ENCODE data around the gene RCSD1.
"Not testable (repeated sequence)": the region's sequence is repeated elsewhere in the genome, so short reads cannot be mapped to it uniquely, and the experiment has no call there.

Gene RCSD1

GRCh38 chr1:167734841-167735240 is 104.8 kb downstream of the RCSD1 start:
- Histone ChIP-seq H3K79me2 (ENCODE audit: insufficient read depth, low read length) (peaks cover 90% of the 10 kb centered on the region), H3K36me3 (ENCODE audit: insufficient read depth, low read length) (peaks cover 40% of the 10 kb centered on the region), H3K27ac (ENCODE audit: low read length) (no peak overlapping the region), H3K27me3 (ENCODE audit: insufficient read depth, low read length, poor library complexity) (no peaks in the 10 kb centered on the region), H3K9me3 (ENCODE audit: insufficient read depth, low read length, severe bottlenecking) (no peaks in the 10 kb centered on the region), H3K4me3 (ENCODE audit: low read depth in 1 of 2, low read length in 2 of 2) (no peak overlapping the region), H3K4me1 (ENCODE audit: insufficient read depth, low read length) (no peaks in the 10 kb centered on the region), H4K20me1 (ENCODE audit: insufficient read depth, low read length) (peaks cover 14% of the 10 kb centered on the region; the same call in 1 of the 2 replicates), H3K4me2 (ENCODE audit: insufficient read depth, low read length) (no peak overlapping the region), H2AFZ (ENCODE audit: low read depth, low read length) (no peak overlapping the region), H3K9ac (ENCODE audit: low read depth, low read length) (no peak overlapping the region)
- DNase-seq (no peak), ATAC-seq (ENCODE audit: insufficient read depth, low read depth) (no peak)
- no peak for TF ChIP-seq CTCF (IDR thresholded peaks at IDR 0.05; ENCODE audit: borderline replicate concordance, extremely low read depth, low read length, poor library complexity, severe bottlenecking)
- TF ChIP-seq EZH2 (IDR thresholded peaks at IDR 0.05; ENCODE audit: borderline replicate concordance, low read depth, low read length, severe bottlenecking), result no peak

- Histone ChIP-seq H3K4me2 (ENCODE audit: insufficient read depth, low read length) (no peak overlapping the region), H3K27me3 (ENCODE audit: insufficient read depth, low read length, poor library complexity) (no peaks in the 10 kb centered on the region), H3K79me2 (ENCODE audit: insufficient read depth, low read length) (peaks cover 92% of the 10 kb centered on the region), H3K9me3 (ENCODE audit: insufficient read depth, low read length, severe bottlenecking) (no peaks in the 10 kb centered on the region), H3K36me3 (ENCODE audit: insufficient read depth, low read length) (peaks cover 26% of the 10 kb centered on the region), H2AFZ (ENCODE audit: low read depth, low read length) (no peak overlapping the region), H3K4me1 (ENCODE audit: insufficient read depth, low read length) (no peaks in the 10 kb centered on the region), H3K4me3 (ENCODE audit: low read depth in 1 of 2, low read length in 2 of 2) (no peak overlapping the region), H3K9ac (ENCODE audit: low read depth, low read length) (no peak overlapping the region), H3K27ac (ENCODE audit: low read length) (no peak overlapping the region), H4K20me1 (ENCODE audit: insufficient read depth, low read length) (peaks cover 10% of the 10 kb centered on the region; the same call in 1 of the 2 replicates)
- DNase-seq (no peak), ATAC-seq (ENCODE audit: insufficient read depth, low read depth) (no peak)
- TF ChIP-seq CTCF (IDR thresholded peaks at IDR 0.05; ENCODE audit: borderline replicate concordance, extremely low read depth, low read length, poor library complexity, severe bottlenecking) (no peak), EZH2 (IDR thresholded peaks at IDR 0.05; ENCODE audit: borderline replicate concordance, low read depth, low read length, severe bottlenecking) (no peak)
These were observed 107.1 kb downstream of the RCSD1 start for GRCh38 chr1:167737169-167737568.

- Histone ChIP-seq H3K27ac (ENCODE audit: low read length) (no peak overlapping the region), H3K27me3 (ENCODE audit: insufficient read depth, low read length, poor library complexity) (no peaks in the 10 kb centered on the region), H3K9ac (ENCODE audit: low read depth, low read length) (no peak overlapping the region), H3K4me2 (ENCODE audit: insufficient read depth, low read length) (no peak overlapping the region), H3K36me3 (ENCODE audit: insufficient read depth, low read length) (peaks cover 19% of the 10 kb centered on the region), H3K9me3 (ENCODE audit: insufficient read depth, low read length, severe bottlenecking) (no peaks in the 10 kb centered on the region), H3K4me3 (ENCODE audit: low read depth in 1 of 2, low read length in 2 of 2) (no peak overlapping the region), H4K20me1 (ENCODE audit: insufficient read depth, low read length) (peaks cover 8% of the 10 kb centered on the region; the same call in 1 of the 2 replicates), H2AFZ (ENCODE audit: low read depth, low read length) (no peak overlapping the region), H3K4me1 (ENCODE audit: insufficient read depth, low read length) (no peaks in the 10 kb centered on the region), H3K79me2 (ENCODE audit: insufficient read depth, low read length) (peaks cover 90% of the 10 kb centered on the region)
- no peak for TF ChIP-seq CTCF (IDR thresholded peaks at IDR 0.05; ENCODE audit: borderline replicate concordance, extremely low read depth, low read length, poor library complexity, severe bottlenecking)
- no peak for TF ChIP-seq EZH2 (IDR thresholded peaks at IDR 0.05; ENCODE audit: borderline replicate concordance, low read depth, low read length, severe bottlenecking)
- no peak for ATAC-seq (ENCODE audit: insufficient read depth, low read depth)
- no peak for DNase-seq
These were observed 108.1 kb downstream of the RCSD1 start for GRCh38 chr1:167738158-167738557.

- Histone ChIP-seq H3K4me1 (ENCODE audit: insufficient read depth, low read length) (no peaks in the 10 kb centered on the region), H3K27me3 (ENCODE audit: insufficient read depth, low read length, poor library complexity) (no peaks in the 10 kb centered on the region), H3K27ac (ENCODE audit: low read length) (no peak overlapping the region), H3K4me2 (ENCODE audit: insufficient read depth, low read length) (no peak overlapping the region), H4K20me1 (ENCODE audit: insufficient read depth, low read length) (peaks cover 6% of the 10 kb centered on the region; the same call in 1 of the 2 replicates), H3K36me3 (ENCODE audit: insufficient read depth, low read length) (peaks cover 18% of the 10 kb centered on the region), H3K4me3 (ENCODE audit: low read depth in 1 of 2, low read length in 2 of 2) (no peak overlapping the region), H3K9ac (ENCODE audit: low read depth, low read length) (no peak overlapping the region), H2AFZ (ENCODE audit: low read depth, low read length) (no peak overlapping the region), H3K79me2 (ENCODE audit: insufficient read depth, low read length) (peaks cover 93% of the 10 kb centered on the region), H3K9me3 (ENCODE audit: insufficient read depth, low read length, severe bottlenecking) (no peaks in the 10 kb centered on the region)
- DNase-seq (no peak), ATAC-seq (ENCODE audit: insufficient read depth, low read depth) (no peak)
- TF ChIP-seq CTCF (IDR thresholded peaks at IDR 0.05; ENCODE audit: borderline replicate concordance, extremely low read depth, low read length, poor library complexity, severe bottlenecking) (no peak), EZH2 (IDR thresholded peaks at IDR 0.05; ENCODE audit: borderline replicate concordance, low read depth, low read length, severe bottlenecking) (no peak)
These were observed 109.7 kb downstream of the RCSD1 start for GRCh38 chr1:167739752-167740151.

GRCh38 chr1:167741103-167741502 is 111.1 kb downstream of the RCSD1 start:
- not testable (repeated sequence) for ATAC-seq (ENCODE audit: insufficient read depth, low read depth); H3K4me3 ChIP-seq (ENCODE audit: low read depth in 1 of 2, low read length in 2 of 2); H3K9me3 ChIP-seq (ENCODE audit: insufficient read depth, low read length, severe bottlenecking); H3K27ac ChIP-seq (ENCODE audit: low read length); H4K20me1 ChIP-seq (ENCODE audit: insufficient read depth, low read length); H3K9ac ChIP-seq (ENCODE audit: low read depth, low read length); H2AFZ ChIP-seq (ENCODE audit: low read depth, low read length); H3K27me3 ChIP-seq (ENCODE audit: insufficient read depth, low read length, poor library complexity); DNase-seq; H3K4me2 ChIP-seq (ENCODE audit: insufficient read depth, low read length); H3K4me1 ChIP-seq (ENCODE audit: insufficient read depth, low read length)
- peaks cover 92% of the 10 kb centered on the region for H3K79me2 ChIP-seq (ENCODE audit: insufficient read depth, low read length)
- peaks cover 19% of the 10 kb centered on the region for H3K36me3 ChIP-seq (ENCODE audit: insufficient read depth, low read length)
